NCI-H2107 treated with DMSO at 0.1 percent for 48 hours (cell line): ENCODE measurements around the gene CHAC1.
A peak's percentile ranks its signal among the peaks of the same experiment; 100 is the strongest.
"Not testable (repeated sequence)": the region's sequence is repeated elsewhere in the genome, so short reads cannot be mapped to it uniquely, and the experiment has no call there.

Experiments used
- DNase-seq: peaks from one replicate; lab custom pipeline; 2025; ENCODE audit not compliant: unreplicated experiment; lab: John Stamatoyannopoulos, UW

CHAC1 gene

DNA sequence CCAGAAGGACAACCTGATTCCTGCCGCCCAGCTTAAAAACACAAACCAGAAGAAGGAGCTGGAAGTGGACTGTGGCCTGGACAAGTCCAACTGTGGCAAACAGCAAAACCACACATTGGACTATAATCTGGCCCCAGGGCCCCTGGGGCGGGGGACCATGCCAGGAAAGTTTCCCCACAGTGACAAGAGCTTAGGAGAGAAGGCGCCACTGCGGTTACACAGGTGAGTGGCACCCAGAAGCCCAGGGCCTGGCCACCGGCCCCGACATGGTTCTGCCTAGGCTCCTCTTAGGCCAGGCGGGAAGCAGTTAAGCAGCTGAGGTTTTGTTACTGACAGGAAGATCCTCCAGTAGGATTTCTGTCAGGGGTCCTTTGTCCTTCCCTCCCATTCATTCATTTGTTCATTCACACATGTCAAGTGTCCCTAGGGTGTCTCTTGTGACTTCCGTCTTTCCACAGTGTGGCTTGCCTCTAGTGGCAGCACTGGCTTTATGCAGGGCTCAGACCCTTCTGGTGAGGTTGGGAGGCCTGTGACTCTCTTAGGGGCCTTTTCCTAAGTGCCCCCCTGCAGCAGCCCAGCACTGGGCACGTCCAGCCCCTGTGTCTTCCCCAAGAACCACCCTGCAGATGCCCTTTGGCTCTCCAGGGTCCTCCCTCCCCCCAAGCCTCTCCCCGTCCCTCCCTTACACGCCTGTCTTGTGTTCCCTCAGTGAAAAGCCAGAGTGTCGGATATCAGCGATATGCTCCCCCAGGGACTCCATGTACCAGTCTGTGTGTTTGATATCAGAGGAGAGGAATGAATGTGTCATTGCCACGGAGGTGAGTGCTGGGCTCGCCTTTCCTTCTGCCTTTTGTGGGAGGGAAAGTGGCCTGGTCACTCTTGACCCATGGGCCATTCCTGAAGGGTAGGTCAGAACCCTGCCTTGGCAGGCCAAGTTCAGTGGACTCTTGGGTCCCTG is 16.3 kb upstream of the CHAC1 start:
- peak; percentile 73 for DNase-seq

DNA sequence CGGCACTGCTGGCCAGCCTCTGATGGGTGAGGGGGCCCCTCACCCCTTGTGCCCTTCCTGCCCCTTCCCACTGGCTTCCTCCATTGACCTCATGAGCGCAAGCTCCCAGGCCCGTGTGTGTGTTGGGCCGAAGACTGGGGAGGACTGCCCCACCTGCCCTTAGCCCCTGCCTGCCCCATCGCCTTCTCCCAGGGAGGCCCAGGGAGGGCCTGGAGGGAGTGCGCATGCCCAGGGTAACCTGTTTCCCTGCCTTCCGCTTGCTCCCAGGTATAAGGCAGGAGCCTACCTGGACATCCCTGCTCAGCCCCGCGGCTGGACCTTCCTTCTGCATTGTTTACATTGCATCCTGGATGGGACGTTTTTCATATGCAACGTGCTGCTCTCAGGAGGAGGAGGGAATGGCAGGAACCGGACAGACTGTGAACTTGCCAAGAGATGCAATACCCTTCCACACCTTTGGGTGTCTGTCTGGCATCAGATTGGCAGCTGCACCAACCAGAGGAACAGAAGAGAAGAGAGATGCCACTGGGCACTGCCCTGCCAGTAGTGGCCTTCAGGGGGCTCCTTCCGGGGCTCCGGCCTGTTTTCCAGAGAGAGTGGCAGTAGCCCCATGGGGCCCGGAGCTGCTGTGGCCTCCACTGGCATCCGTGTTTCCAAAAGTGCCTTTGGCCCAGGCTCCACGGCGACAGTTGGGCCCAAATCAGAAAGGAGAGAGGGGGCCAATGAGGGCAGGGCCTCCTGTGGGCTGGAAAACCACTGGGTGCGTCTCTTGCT is 15.3 kb upstream of the CHAC1 start:
- no peak for DNase-seq

GRCh38 chr15:40938536-40938870 is 14.8 kb upstream of the CHAC1 start:
- DNase-seq: no peak

DNA sequence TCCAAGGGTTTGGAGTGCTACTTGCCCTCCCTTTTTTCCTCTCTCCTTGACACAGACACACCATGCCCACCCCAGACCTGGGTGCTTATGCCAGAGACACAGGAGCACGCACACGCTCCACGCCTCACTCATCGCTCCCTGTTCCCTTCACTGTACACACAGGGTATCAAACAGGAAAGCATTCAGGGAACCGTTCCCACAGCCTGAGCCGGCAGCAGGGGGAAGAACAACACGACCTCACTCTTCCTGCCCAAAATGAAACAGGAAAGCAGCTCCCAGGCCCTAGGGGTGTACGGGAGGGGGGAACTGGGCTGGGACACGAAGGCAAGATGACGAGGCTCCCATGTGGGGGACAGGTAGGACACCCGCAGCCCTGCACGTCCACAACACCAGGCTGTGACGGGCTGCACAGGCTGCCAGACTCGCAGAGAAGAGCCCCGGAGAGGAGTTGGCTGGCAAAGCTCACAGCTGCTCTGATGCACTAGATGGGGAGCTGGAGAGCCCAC is 12.9 kb upstream of the CHAC1 start:
- no peak for DNase-seq

GRCh38 chr15:40941068-40941527 is 12.2 kb upstream of the CHAC1 start:
- DNase-seq: no peak

DNA sequence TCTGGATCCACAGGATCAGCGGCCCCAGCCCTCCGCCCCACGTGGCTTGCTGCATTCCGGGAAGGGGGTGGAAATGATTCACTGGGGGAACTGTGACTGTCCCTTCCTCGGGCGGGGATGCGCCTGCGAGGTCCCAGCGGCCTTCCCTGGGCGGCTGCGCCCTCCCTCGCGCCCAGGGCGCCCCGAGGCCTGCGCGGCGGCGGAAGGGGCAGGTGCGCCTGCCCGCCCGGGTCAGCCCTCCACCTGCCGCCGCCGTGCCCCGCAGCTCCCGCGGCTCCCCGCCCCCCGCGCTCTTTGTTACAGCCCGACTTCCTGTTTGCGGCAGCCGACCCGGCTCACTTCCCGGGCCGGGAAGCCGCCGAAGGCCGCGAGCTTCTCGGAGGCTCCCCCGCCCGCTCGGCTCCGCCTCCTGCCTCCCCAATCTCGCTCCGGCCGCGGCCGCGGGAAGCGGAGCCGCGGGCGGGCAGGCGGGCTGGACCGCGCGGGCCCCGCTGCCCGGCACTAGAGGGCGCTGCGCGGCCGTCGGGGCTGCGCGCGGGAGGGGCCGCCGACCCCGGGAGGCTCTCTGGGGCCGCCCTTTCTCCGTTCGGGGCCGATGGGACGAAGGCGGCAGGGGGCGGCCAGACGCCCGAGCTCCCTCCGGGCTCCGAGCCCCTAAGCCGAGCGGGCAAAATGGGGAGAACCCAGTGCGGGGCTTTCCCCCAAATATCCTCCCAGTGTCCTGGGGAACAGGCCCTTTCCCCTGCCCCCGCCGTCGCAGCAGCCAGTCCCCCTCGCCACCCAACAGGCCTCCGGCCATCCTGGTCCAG is 11.5 kb upstream of the CHAC1 start:
- no peak for DNase-seq

DNA sequence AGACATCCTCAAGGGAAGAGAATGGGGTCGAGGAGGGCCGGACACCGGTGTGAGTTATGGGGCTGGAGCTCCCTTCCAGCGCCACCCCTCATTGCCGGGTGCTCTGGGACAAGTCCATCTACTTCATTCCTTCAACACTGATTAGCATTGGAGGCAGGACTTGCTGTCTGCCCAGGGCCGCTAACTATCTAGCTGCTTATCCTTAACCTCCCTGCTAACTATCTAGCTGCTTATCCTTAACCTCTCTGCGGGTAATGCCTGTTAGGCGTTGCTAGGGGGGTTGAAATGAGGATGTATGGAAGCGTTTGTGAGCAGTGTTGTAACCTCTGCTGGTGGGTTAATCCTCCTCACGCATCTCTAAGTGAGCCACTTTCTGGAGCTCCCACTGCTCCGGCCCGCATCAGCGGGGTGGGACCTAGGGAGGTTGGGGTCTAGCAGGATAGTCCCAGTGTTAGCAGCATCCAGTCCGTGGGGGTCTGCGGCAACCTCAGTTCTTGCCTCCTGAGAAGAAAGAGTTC is 10.9 kb upstream of the CHAC1 start:
- no peak for DNase-seq

DNA sequence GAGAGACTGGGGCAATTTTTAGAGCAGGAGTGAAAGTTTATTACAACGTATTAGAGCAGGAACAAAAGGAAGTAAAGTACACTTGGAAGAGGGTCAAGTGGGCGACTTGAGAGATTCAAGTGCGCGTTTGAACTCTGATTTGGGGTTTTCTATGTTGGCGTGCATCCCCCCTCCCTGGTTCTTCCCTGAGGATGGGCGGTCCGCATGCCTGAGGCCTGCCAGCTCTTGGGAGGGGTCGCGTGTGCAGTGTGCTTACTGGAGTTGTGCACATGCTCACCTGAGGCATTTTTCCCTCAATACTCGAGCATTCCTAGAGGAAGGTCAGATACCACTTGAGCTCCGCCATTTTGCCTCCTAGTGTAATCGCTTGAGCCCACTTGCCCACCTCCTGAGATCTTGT is 10.4 kb upstream of the CHAC1 start:
- DNase-seq: no peak

GRCh38 chr15:40943764-40944365 is 9.4 kb upstream of the CHAC1 start:
- DNase-seq: no peak

- DNase-seq: no peak
Measured at GRCh38 chr15:40944510-40945296, 8.6 kb upstream of the CHAC1 start.

GRCh38 chr15:40948706-40949473 is 4.4 kb upstream of the CHAC1 start:
- no peak for DNase-seq

GRCh38 chr15:40949756-40950207 is 3.5 kb upstream of the CHAC1 start:
- DNase-seq: no peak

DNA sequence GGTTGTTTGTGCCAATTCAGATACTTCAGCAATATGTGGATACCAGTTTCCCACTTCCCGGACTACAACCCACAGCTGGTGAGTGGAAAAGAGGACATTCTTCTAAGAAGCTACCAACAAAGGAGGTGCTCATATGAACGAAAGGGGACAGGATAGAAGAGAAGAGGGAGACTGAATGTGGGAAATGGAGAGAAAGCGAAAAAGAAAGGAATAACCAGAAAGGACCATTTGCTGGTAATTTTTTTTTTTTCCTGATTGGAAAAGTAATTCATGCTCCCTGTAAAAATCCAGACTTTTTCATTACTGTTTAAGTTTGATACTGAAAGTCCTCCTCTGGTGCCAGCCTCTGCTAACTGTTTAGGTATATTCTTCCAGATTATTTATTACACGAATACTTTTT is 1.5 kb upstream of the CHAC1 start:
- DNase-seq: no peak

GRCh38 chr15:40952301-40952900 is 870 bp upstream of the CHAC1 start:
- DNase-seq: no peak

GRCh38 chr15:40953713-40954074 is 423 bp downstream of the CHAC1 start:
- DNase-seq: no peak

DNA sequence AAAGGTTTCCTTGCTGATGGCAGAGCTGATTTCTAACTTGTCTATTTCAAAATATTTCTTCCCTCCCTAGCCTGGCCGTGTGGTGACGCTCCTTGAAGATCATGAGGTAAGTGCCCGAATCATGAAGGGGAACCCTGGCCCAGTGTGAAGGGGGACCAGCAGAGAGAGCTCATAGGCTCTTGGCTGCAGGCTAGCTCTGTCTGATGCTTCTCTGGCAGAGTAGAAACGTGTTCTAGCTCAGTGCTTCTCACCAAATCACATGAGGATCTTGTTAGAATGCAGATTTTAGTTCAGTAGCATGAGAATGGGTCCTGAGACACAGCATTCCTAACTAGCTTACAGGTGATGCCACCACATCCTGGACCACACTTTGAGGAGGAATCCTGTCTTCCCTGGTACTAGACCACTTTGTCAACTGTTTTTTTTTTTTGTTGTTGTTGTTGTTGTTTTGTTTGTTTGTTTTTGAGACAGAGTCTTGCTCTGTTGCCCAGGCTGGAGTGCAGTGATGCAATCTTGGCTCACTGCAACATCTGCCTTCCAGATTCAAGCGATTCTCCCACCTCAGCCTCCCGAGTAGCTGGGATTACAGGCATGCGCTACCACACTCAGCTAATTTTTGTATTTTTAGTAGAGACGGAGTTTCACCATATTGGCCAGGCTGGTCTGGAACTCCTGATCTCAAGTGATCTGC is 1.0 kb downstream of the CHAC1 start:
- DNase-seq: not testable (repeated sequence)

- no peak for DNase-seq
Measured at GRCh38 chr15:40955141-40955903, 2.1 kb downstream of the CHAC1 start.
